Nephron progenitor cell (in vitro differentiated cells): ENCODE results near the gene ASTN2.
"Not testable (repeated sequence)": the region's sequence is repeated elsewhere in the genome, so short reads cannot be mapped to it uniquely, and the experiment has no call there.

Experiments
- DNase-seq: peaks from one replicate; pipeline ENCODE4 v3.0.0; 2021
- H3K27ac Mint-ChIP-seq: 2 replicates; pipeline ENCODE4 v1.8.0; 2021; ENCODE audit warnings: mild to moderate bottlenecking, moderate library complexity, mixed read lengths
- H3K27me3 Mint-ChIP-seq: 2 replicates; pipeline ENCODE4 v1.8.0; 2021; ENCODE audit warnings: mild to moderate bottlenecking, low read depth, mixed read lengths; ENCODE audit not compliant: poor library complexity
- H3K36me3 Mint-ChIP-seq: 2 replicates; pipeline ENCODE4 v1.8.0; 2021; ENCODE audit warnings: low read depth, mixed read lengths
- H3K4me1 Mint-ChIP-seq: 2 replicates; pipeline ENCODE4 v1.8.0; 2021; ENCODE audit warnings: mixed read lengths
- H3K4me3 Mint-ChIP-seq: 2 replicates; pipeline ENCODE4 v1.8.0; 2021; ENCODE audit warnings: mild to moderate bottlenecking, moderate library complexity, mixed read lengths
- H3K9me3 Mint-ChIP-seq: 2 replicates; pipeline ENCODE4 v1.8.0; 2021; ENCODE audit warnings: mild to moderate bottlenecking, moderate library complexity, mixed read lengths
- TF ChIP-seq, protein P1 (sequence below): fragments of 200-600 bp; sonication (generic); IDR thresholded peaks from 2 replicates; pipeline ENCODE4 v1.5.0; 2021; ENCODE audit warnings: antibody characterized with exemption

ASTN2 gene

DNA sequence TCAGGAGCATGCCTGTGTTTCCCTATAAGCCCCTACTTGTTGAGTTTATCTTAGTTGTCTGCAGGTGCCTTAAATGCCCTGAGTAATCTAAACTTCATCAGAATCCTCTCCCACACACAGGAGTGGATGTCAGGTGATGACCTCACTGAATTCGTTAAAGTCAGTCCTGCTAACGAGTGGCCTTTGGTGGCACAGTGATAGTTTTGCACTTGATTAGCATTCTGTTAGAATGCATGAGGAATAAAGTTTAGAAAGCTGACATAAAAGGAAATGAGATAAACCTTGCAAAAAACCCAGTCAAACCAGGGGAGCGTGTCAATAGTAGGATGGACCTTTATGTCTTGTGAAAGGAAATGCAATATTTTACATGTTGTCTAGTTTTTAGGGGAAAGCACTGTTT is 723.2 kb downstream of the ASTN2 start:
- H3K36me3 Mint-ChIP-seq: peaks cover 11% of the 10 kb centered on the region
- no peak for DNase-seq
- peaks cover 6% of the 10 kb centered on the region for H3K27me3 Mint-ChIP-seq
- H3K9me3 Mint-ChIP-seq: no peaks in the 10 kb centered on the region
- H3K4me3 Mint-ChIP-seq: no peak overlapping the region
- no peak overlapping the region for H3K27ac Mint-ChIP-seq
- peaks cover 26% of the 10 kb centered on the region for H3K4me1 Mint-ChIP-seq
- TF ChIP-seq, protein P1, sequence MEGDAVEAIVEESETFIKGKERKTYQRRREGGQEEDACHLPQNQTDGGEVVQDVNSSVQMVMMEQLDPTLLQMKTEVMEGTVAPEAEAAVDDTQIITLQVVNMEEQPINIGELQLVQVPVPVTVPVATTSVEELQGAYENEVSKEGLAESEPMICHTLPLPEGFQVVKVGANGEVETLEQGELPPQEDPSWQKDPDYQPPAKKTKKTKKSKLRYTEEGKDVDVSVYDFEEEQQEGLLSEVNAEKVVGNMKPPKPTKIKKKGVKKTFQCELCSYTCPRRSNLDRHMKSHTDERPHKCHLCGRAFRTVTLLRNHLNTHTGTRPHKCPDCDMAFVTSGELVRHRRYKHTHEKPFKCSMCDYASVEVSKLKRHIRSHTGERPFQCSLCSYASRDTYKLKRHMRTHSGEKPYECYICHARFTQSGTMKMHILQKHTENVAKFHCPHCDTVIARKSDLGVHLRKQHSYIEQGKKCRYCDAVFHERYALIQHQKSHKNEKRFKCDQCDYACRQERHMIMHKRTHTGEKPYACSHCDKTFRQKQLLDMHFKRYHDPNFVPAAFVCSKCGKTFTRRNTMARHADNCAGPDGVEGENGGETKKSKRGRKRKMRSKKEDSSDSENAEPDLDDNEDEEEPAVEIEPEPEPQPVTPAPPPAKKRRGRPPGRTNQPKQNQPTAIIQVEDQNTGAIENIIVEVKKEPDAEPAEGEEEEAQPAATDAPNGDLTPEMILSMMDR: no peak

DNA sequence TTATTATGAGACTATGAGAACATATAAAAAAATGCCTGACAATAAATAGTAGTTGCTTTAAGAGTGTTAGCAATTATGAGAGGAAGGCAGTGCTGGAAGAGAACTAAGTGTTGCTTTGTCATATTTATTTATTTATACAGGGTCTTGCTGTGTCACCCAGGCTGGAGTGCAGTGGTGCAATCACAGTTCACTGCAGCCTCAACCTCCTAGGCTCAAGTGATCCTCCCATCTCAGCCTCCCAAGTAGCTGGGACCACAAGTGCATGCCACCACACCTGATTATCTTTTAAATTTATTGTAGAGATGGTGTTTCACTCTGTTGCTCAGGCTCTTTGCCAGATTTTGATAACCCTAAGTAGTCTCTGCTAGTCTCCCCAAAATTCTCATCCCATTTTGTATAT is 724.1 kb downstream of the ASTN2 start:
- not testable (repeated sequence) for H3K4me3 Mint-ChIP-seq, DNase-seq, H3K27me3 Mint-ChIP-seq, H3K27ac Mint-ChIP-seq, H3K9me3 Mint-ChIP-seq
- peaks cover 32% of the 10 kb centered on the region for H3K4me1 Mint-ChIP-seq
- H3K36me3 Mint-ChIP-seq: peaks cover 11% of the 10 kb centered on the region

DNA sequence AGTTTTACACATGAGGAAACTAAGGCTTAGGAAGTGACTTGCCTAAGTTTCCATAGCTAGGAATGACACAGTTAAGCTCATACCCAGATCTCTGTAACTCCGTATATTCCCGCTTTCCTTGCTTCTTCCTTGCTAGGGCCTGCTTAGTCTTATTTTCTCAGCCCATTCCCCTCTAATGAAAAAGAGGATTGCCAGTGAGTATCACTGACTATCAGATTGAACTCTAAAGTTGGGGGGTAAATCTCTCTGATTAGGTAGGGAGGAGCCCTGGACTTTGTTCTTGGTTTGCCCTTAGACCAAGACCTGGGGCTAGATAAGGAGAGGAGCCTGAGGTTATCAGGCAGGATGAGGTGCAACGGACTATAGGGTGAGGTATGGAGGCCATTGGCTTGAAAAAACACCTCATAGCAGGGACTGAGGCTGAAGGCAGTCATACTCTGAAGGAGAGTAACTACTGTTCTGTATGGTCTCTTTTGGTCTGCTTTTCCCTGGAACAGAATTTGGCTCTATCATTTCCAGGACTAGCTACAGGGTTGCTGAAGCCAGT is 725.3 kb downstream of the ASTN2 start:
- Mint-ChIP-seq H3K36me3 (peaks cover 19% of the 10 kb centered on the region), H3K9me3 (peaks cover 7% of the 10 kb centered on the region), H3K4me1 (peaks cover 32% of the 10 kb centered on the region), H3K27me3 (peaks cover 6% of the 10 kb centered on the region), H3K4me3 (no peak overlapping the region), H3K27ac (no peak overlapping the region)
- no peak for DNase-seq
- TF ChIP-seq, protein P1: no peak

DNA sequence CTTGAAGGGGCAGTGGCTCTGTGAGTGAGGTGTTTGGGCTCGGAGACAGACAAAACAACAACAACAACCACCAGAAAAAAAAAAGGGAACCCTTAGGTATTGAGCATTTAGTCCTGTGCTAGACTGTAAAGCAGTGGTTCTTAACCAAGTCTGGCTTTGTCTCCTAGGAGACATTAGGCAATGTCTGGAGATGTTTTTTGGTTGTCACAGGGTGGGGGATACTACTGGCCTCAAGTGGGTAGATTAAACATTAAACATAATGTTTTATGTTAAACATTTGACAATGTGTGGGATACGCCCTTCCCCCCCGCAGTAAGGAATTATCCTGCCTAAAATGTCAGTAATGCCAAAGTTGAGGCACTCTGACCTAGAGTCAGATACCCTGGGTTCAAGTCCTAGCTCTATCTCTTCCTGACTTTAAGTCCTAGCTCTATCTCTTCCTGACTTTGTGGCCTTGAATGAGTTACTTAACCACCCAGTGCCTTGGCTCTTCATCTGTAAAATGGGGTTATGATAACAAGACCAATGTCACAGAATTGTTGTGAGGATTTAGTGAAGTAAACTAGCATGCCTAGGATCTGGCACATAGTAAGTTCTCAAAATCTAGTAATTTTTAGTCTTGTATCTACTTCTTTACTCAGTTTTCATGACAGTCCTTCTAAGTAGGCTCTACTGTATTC is 725.9 kb downstream of the ASTN2 start:
- TF ChIP-seq, protein P1: no peak
- peaks cover 11% of the 10 kb centered on the region for H3K9me3 Mint-ChIP-seq
- H3K27me3 Mint-ChIP-seq: peaks cover 6% of the 10 kb centered on the region
- H3K27ac Mint-ChIP-seq: no peak overlapping the region
- peak overlapping the region; percentile 91 for H3K4me3 Mint-ChIP-seq
- peaks cover 22% of the 10 kb centered on the region for H3K36me3 Mint-ChIP-seq
- DNase-seq: no peak
- peaks cover 32% of the 10 kb centered on the region for H3K4me1 Mint-ChIP-seq

DNA sequence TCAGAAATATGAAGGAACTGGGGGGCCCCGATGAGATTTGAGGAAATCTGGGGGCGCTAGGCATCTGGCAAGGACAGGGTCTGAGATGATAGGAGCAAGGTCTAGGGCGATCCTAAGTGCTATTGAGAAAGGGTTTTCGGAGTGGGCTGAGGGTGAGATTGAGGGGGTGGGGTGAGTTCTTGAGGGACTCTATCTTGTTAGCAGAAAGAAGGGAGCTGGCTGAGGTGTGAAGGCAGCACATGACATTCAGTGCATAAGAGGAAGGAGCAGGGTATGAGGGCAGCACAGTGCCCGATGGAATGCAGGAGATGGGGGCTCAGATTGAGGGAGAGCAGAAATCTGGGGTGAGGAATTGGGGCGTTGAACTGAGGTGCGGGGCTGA is 727.1 kb downstream of the ASTN2 start:
- H3K36me3 Mint-ChIP-seq: peaks cover 19% of the 10 kb centered on the region
- H3K4me3 Mint-ChIP-seq: peak overlapping the region; percentile 91
- DNase-seq: peak; percentile 3
- peaks cover 21% of the 10 kb centered on the region for H3K9me3 Mint-ChIP-seq
- H3K4me1 Mint-ChIP-seq: peaks cover 32% of the 10 kb centered on the region
- peaks cover 6% of the 10 kb centered on the region for H3K27me3 Mint-ChIP-seq
- no peak overlapping the region for H3K27ac Mint-ChIP-seq
- TF ChIP-seq, protein P1: no peak

DNA sequence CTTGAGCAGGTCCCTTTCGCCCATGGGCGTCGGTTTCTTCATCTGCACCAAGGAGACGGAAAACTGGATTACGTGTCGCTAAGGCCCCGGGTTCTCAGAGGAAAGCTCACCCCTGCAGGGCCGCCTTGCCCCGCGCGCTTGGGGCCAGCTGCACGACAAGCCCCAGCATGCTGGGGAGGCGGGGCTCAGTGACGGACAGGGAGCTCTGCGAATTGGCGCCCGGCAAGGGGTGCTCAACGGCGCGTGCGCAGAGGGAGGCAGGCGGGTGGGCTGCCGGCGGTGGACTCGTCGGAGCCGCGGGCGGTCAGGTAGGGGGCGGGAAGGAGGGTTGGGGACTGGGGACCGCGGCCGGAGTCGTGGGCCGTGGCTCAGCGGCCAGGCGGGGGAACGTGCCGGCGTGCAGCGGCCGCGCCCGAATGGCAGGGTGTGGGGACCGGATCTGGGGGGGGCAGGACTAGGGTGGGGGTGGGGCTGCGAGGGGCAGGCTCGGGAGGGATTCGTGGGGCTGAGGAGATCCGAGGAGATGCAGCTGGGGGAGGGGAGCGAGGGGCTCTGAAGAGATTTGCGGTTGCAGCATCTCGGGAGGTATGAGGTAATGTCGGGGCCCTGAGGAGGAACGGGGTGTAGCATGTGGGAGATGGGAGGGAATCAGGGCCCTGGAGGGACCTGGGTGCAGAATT is 727.6 kb downstream of the ASTN2 start, which contains the start of gene TRIM32:
TSS of gene TRIM32 (plus strand) at position 232 of the 680 bp plus-strand sequence. CDS start 10,438 bp downstream, outside the sequence.
- DNase-seq: peak; percentile 99
- H3K36me3 Mint-ChIP-seq: peaks cover 19% of the 10 kb centered on the region
- peaks cover 6% of the 10 kb centered on the region for H3K27me3 Mint-ChIP-seq
- peaks cover 23% of the 10 kb centered on the region for H3K9me3 Mint-ChIP-seq
- TF ChIP-seq, protein P1: no peak
- no peak within 1 kb of the TSS for H3K27ac Mint-ChIP-seq
- H3K4me1 Mint-ChIP-seq: peaks cover 32% of the 10 kb centered on the region
- H3K4me3 Mint-ChIP-seq: peak within 1 kb of the TSS; percentile 91
